Ishikawa (cell line): ENCODE results near the gene RASAL2.

ENCODE experiments used
- CEBPB ChIP-seq: IDR thresholded peaks from 2 replicates; pipeline ENCODE4 v1.6.1; 2012
- CREB1 ChIP-seq: IDR thresholded peaks from 2 replicates; pipeline ENCODE4 v1.6.1; 2012; ENCODE audit warnings: low read depth
- EGR1 ChIP-seq: IDR thresholded peaks from 2 replicates; pipeline ENCODE4 v1.6.1; 2012
- EP300 ChIP-seq: IDR thresholded peaks from 2 replicates; pipeline ENCODE4 v1.6.1; 2012; ENCODE audit warnings: borderline replicate concordance
- FOXM1 ChIP-seq: IDR thresholded peaks from 2 replicates; pipeline ENCODE4 v1.6.1; 2012; ENCODE audit warnings: low read depth, borderline replicate concordance
- MAX ChIP-seq: IDR thresholded peaks from 2 replicates; pipeline ENCODE4 v1.6.1; 2012
- NFIC ChIP-seq: IDR thresholded peaks from 2 replicates; pipeline ENCODE4 v1.6.1; 2012
- RAD21 ChIP-seq: IDR thresholded peaks from 2 replicates; pipeline ENCODE4 v1.6.1; 2012; ENCODE audit warnings: low read depth
- REST ChIP-seq: IDR thresholded peaks from 2 replicates; pipeline ENCODE4 v1.6.1; 2012; ENCODE audit warnings: low read depth, mild to moderate bottlenecking
- TAF1 ChIP-seq: IDR thresholded peaks from 2 replicates; pipeline ENCODE4 v1.6.1; 2012; ENCODE audit warnings: low read depth, mild to moderate bottlenecking
- TCF12 ChIP-seq: IDR thresholded peaks from 2 replicates; pipeline ENCODE4 v1.6.1; 2012; ENCODE audit warnings: low read depth
- TEAD4 ChIP-seq: IDR thresholded peaks from 2 replicates; pipeline ENCODE4 v1.6.1; 2012
- USF1 ChIP-seq: IDR thresholded peaks from 2 replicates; pipeline ENCODE4 v1.6.1; 2012
- YY1 ChIP-seq: IDR thresholded peaks from 2 replicates; pipeline ENCODE4 v1.6.1; 2012; ENCODE audit warnings: low read depth
- ZBTB7A ChIP-seq: IDR thresholded peaks from 2 replicates; pipeline ENCODE4 v1.6.1; 2012; ENCODE audit warnings: low read depth

Gene RASAL2

GRCh38 chr1:178488393-178488792, 394.5 kb downstream of the RASAL2 start:
- no peak for TF ChIP-seq MAX

GRCh38 chr1:178489399-178489798, 395.5 kb downstream of the RASAL2 start:
- TF ChIP-seq USF1 (no peak), REST (no peak), YY1 (no peak), FOXM1 (no peak), CEBPB (no peak), TAF1 (no peak), EP300 (no peak), RAD21 (no peak), EGR1 (no peak), ZBTB7A (no peak), MAX (no peak), NFIC (no peak)

- TF ChIP-seq CREB1 (no peak), FOXM1 (no peak), USF1 (no peak), ZBTB7A (no peak), TAF1 (no peak), TEAD4 (no peak), TCF12 (no peak), YY1 (no peak), MAX (no peak), EP300 (no peak), CEBPB (no peak), RAD21 (no peak), NFIC (no peak), EGR1 (no peak), REST (no peak)
Observed at GRCh38 chr1:178490136-178490535, 396.2 kb downstream of the RASAL2 start.

GRCh38 chr1:178490967-178491366, 397.1 kb downstream of the RASAL2 start:
- TF ChIP-seq TEAD4 (no peak), TCF12 (no peak), EGR1 (no peak), YY1 (no peak), CREB1 (no peak), TAF1 (no peak), RAD21 (no peak), ZBTB7A (no peak), CEBPB (no peak), EP300 (no peak), USF1 (no peak), MAX (no peak), NFIC (no peak), REST (no peak), FOXM1 (no peak)
